Astrocyte (in vitro differentiated cells and primary cell): ENCODE data around the gene KIF27. TPM values are rescaled to one million over a fixed set of nuclear protein-coding genes. Genes with fewer than 3 reads are reported as not detected.

ENCODE experiments used
- DNase-seq: peaks from one replicate; pipeline ENCODE4 v3.0.0-alpha.2; 2010; ENCODE audit warnings: low read depth
- FAIRE-seq: peaks from 2 replicates; lab custom pipeline; 2011; peaks lifted over from hg19 to GRCh38; lab: Jason Lieb, UNC
- H2AFZ ChIP-seq: 2 replicates; pipeline ENCODE4 v1.6.0; 2012; ENCODE audit warnings: low read depth, low read length, inconsistent platforms
- H3K27ac ChIP-seq: 2 replicates; pipeline ENCODE4 v1.5.1; 2011; ENCODE audit warnings: low read depth, low read length, inconsistent platforms
- H3K27me3 ChIP-seq: 2 replicates; pipeline ENCODE4 v1.6.0; 2011; ENCODE audit warnings: low read length, inconsistent platforms; ENCODE audit not compliant: insufficient read depth
- H3K36me3 ChIP-seq: 2 replicates; pipeline ENCODE4 v1.5.1; 2011; ENCODE audit warnings: low read length, inconsistent platforms; ENCODE audit not compliant: insufficient read depth
- H3K4me1 ChIP-seq: 2 replicates; pipeline ENCODE4 v1.5.1; 2011; ENCODE audit warnings: low read length, inconsistent platforms; ENCODE audit not compliant: insufficient read depth
- H3K4me2 ChIP-seq: 2 replicates; pipeline ENCODE4 v1.6.0; 2012; ENCODE audit warnings: low read length, inconsistent platforms
- H3K4me3 ChIP-seq: 2 replicates; pipeline ENCODE4 v1.5.1; 2011; ENCODE audit warnings: low read depth, mild to moderate bottlenecking, low read length, inconsistent platforms; ENCODE audit not compliant: insufficient read depth
- H3K79me2 ChIP-seq: 2 replicates; pipeline ENCODE4 v1.6.0; 2012; ENCODE audit warnings: mild to moderate bottlenecking, low read length, inconsistent platforms; ENCODE audit not compliant: insufficient read depth
- H3K9ac ChIP-seq: 2 replicates; pipeline ENCODE4 v1.6.0; 2012; ENCODE audit warnings: mild to moderate bottlenecking, low read length, inconsistent platforms
- H3K9me3 ChIP-seq: 2 replicates; pipeline ENCODE4 v1.5.1; 2012; ENCODE audit warnings: low read depth, mild to moderate bottlenecking, low read length, inconsistent platforms; ENCODE audit not compliant: insufficient read depth
- H4K20me1 ChIP-seq: 2 replicates; pipeline ENCODE4 v1.6.0; 2012; ENCODE audit warnings: low read length, inconsistent platforms; ENCODE audit not compliant: insufficient read depth
- H3K27ac Mint-ChIP-seq: one replicate; pipeline ENCODE4 v1.8.0; 2021; ENCODE audit warnings: mild to moderate bottlenecking, mixed read lengths; ENCODE audit not compliant: unreplicated experiment
- H3K27me3 Mint-ChIP-seq: one replicate; pipeline ENCODE4 v1.8.0; 2021; ENCODE audit warnings: low read depth, mixed read lengths; ENCODE audit not compliant: unreplicated experiment
- H3K36me3 Mint-ChIP-seq: one replicate; pipeline ENCODE4 v1.8.0; 2021; ENCODE audit warnings: low read depth, mixed read lengths; ENCODE audit not compliant: unreplicated experiment
- H3K4me1 Mint-ChIP-seq: one replicate; pipeline ENCODE4 v1.8.0; 2021; ENCODE audit warnings: low read depth, mixed read lengths; ENCODE audit not compliant: unreplicated experiment
- H3K4me3 Mint-ChIP-seq: one replicate; pipeline ENCODE4 v1.8.0; 2021; ENCODE audit warnings: mild to moderate bottlenecking, moderate library complexity, mixed read lengths; ENCODE audit not compliant: unreplicated experiment
- H3K9me3 Mint-ChIP-seq: one replicate; pipeline ENCODE4 v1.8.0; 2021; ENCODE audit warnings: mild to moderate bottlenecking, mixed read lengths; ENCODE audit not compliant: unreplicated experiment
- CTCF ChIP-seq: IDR thresholded peaks from 2 replicates; pipeline ENCODE4 v1.5.1; 2011; ENCODE audit warnings: low read depth, mild to moderate bottlenecking, inconsistent platforms, low read length, moderate library complexity; ENCODE audit not compliant: insufficient read depth
- EZH2 ChIP-seq: IDR thresholded peaks from 2 replicates; pipeline ENCODE4 v1.6.1; 2012; ENCODE audit warnings: mild to moderate bottlenecking, low read length, inconsistent platforms; ENCODE audit not compliant: insufficient read depth
- total RNA-seq: library from RNA; stranded (reverse); gene quantifications from 2 replicates; pipeline ENCODE4 v1.2.1, GENCODE V29; 2021

The KIF27 gene
- total RNA-seq, 1 donor from 2014 or later = 2.2 TPM

GRCh38 chr9:83940590-83941303, 19.5 kb upstream of the KIF27 start:
- Histone ChIP-seq H3K36me3 (no peaks in the 10 kb centered on the region), H4K20me1 (no peaks in the 10 kb centered on the region), H3K79me2 (no peaks in the 10 kb centered on the region), H2AFZ (no peak overlapping the region), H3K4me2 (no peak overlapping the region), H3K9me3 (no peaks in the 10 kb centered on the region), H3K9ac (no peak overlapping the region), H3K4me3 (no peak overlapping the region), H3K27me3 (no peaks in the 10 kb centered on the region), H3K4me1 (peaks cover 2% of the 10 kb centered on the region), H3K27ac (no peak overlapping the region)
- no peak overlapping the region for H3K4me3 Mint-ChIP-seq
- H3K4me1 Mint-ChIP-seq = no peaks in the 10 kb centered on the region
- no peak for DNase-seq
- no peak for FAIRE-seq
- no peak overlapping the region for H3K27ac Mint-ChIP-seq
- H3K9me3 Mint-ChIP-seq = no peaks in the 10 kb centered on the region
- no peaks in the 10 kb centered on the region for H3K36me3 Mint-ChIP-seq
- H3K27me3 Mint-ChIP-seq = no peaks in the 10 kb centered on the region
- TF ChIP-seq EZH2 (no peak), CTCF (no peak)

- H3K27me3 ChIP-seq = no peaks in the 10 kb centered on the region
- H3K9me3 ChIP-seq = no peaks in the 10 kb centered on the region
- H2AFZ ChIP-seq = no peak overlapping the region
- H3K4me1 ChIP-seq = peaks cover 16% of the 10 kb centered on the region
- TF ChIP-seq EZH2 = no peak
- TF ChIP-seq CTCF = peak; percentile 62
- Mint-ChIP-seq H3K4me1 (peaks cover 20% of the 10 kb centered on the region), H3K27ac (no peak overlapping the region), H3K4me3 (no peak overlapping the region), H3K36me3 (no peaks in the 10 kb centered on the region), H3K27me3 (no peaks in the 10 kb centered on the region), H3K9me3 (no peaks in the 10 kb centered on the region)
- H3K9ac ChIP-seq = no peak overlapping the region
- no peak for FAIRE-seq
- peak; percentile 36 for DNase-seq
- H3K79me2 ChIP-seq = no peaks in the 10 kb centered on the region
- no peak overlapping the region for H3K27ac ChIP-seq
- no peaks in the 10 kb centered on the region for H4K20me1 ChIP-seq
- no peaks in the 10 kb centered on the region for H3K36me3 ChIP-seq
- H3K4me2 ChIP-seq = no peak overlapping the region
- H3K4me3 ChIP-seq = no peak overlapping the region
Measured at GRCh38 chr9:83937861-83938455, 16.7 kb upstream of the KIF27 start.

- H3K4me2 ChIP-seq = no peak overlapping the region
- H4K20me1 ChIP-seq = no peaks in the 10 kb centered on the region
- no peaks in the 10 kb centered on the region for H3K27me3 ChIP-seq
- H2AFZ ChIP-seq = no peak overlapping the region
- no peak overlapping the region for H3K27ac ChIP-seq
- H3K27me3 Mint-ChIP-seq = no peaks in the 10 kb centered on the region
- no peaks in the 10 kb centered on the region for H3K9me3 ChIP-seq
- no peak overlapping the region for H3K9ac ChIP-seq
- H3K79me2 ChIP-seq = no peaks in the 10 kb centered on the region
- H3K36me3 Mint-ChIP-seq = no peaks in the 10 kb centered on the region
- no peaks in the 10 kb centered on the region for H3K9me3 Mint-ChIP-seq
- H3K4me1 Mint-ChIP-seq = peaks cover 20% of the 10 kb centered on the region
- TF ChIP-seq EZH2 (no peak), CTCF (no peak)
- no peak overlapping the region for H3K4me3 Mint-ChIP-seq
- H3K4me1 ChIP-seq = peaks cover 16% of the 10 kb centered on the region
- FAIRE-seq (no peak), DNase-seq (no peak)
- H3K36me3 ChIP-seq = no peaks in the 10 kb centered on the region
- H3K27ac Mint-ChIP-seq = no peak overlapping the region
- H3K4me3 ChIP-seq = no peak overlapping the region
Measured at GRCh38 chr9:83936523-83936922, 15.3 kb upstream of the KIF27 start.
